Calu3 (cell line): ENCODE results near the gene MYT1. TPM values are rescaled to one million over a fixed set of nuclear protein-coding genes. Genes with fewer than 3 reads are reported as not detected.
A peak's percentile ranks its signal among the peaks of the same experiment; 100 is the strongest.

Source experiments
- BruUV-seq: library from RNA; stranded (reverse); fragments of 400-500 nt; replicated peaks from 2 replicates; lab custom pipeline; 2021; lab: Mats Ljungman, UMichigan
- CTCF ChIA-PET: fragments of 300-600 bp; sonication (Branson Sonifier 250); formaldehyde crosslinking; loops from one replicate; lab custom pipeline; 2022; ENCODE audit warnings: antibody characterized with exemption; lab: Charles Lee
- DNase-seq: peaks from one replicate; pipeline ENCODE4 v3.0.0; 2022
- H3K27ac Mint-ChIP-seq: one replicate; pipeline ENCODE4 v1.8.0; 2022; ENCODE audit warnings: mixed read lengths; ENCODE audit not compliant: unreplicated experiment
- H3K27me3 Mint-ChIP-seq: one replicate; pipeline ENCODE4 v1.8.0; 2022; ENCODE audit warnings: mixed read lengths; ENCODE audit not compliant: unreplicated experiment
- H3K36me3 Mint-ChIP-seq: one replicate; pipeline ENCODE4 v1.8.0; 2022; ENCODE audit warnings: mild to moderate bottlenecking, moderate library complexity, mixed read lengths; ENCODE audit not compliant: insufficient read depth, unreplicated experiment
- H3K4me1 Mint-ChIP-seq: one replicate; pipeline ENCODE4 v1.8.0; 2022; ENCODE audit warnings: mild to moderate bottlenecking, low read depth, mixed read lengths; ENCODE audit not compliant: unreplicated experiment
- H3K4me3 Mint-ChIP-seq: one replicate; pipeline ENCODE4 v1.8.0; 2022; ENCODE audit warnings: mild to moderate bottlenecking, low read depth, moderate library complexity, mixed read lengths; ENCODE audit not compliant: unreplicated experiment
- H3K9me3 Mint-ChIP-seq: one replicate; pipeline ENCODE4 v1.8.0; 2022; ENCODE audit warnings: low read depth, mixed read lengths; ENCODE audit not compliant: unreplicated experiment
- CTCF ChIP-seq: fragments of 200-600 bp; IDR thresholded peaks from one replicate; pipeline ENCODE4 v1.8.0; 2022; ENCODE audit warnings: antibody characterized with exemption; ENCODE audit not compliant: unreplicated experiment
- intact Hi-C: fragments of 100-400 bp; cut with micrococcal nuclease; formaldehyde crosslinking; loops from one replicate; pipeline ENCODE4 v1.10.0; 2022; ENCODE audit not compliant: unreplicated experiment
- total RNA-seq: library from RNA; stranded (reverse); gene quantifications from 2 replicates; pipeline ENCODE4 v1.2.3, GENCODE V29; 2022

MYT1 gene
- total RNA-seq, 1 experiment from 2014 or later = 0.45 TPM

- Mint-ChIP-seq H3K27ac (no peak overlapping the region), H3K4me3 (no peak overlapping the region), H3K36me3 (no peaks in the 10 kb centered on the region), H3K9me3 (no peaks in the 10 kb centered on the region), H3K4me1 (no peaks in the 10 kb centered on the region), H3K27me3 (peaks cover 75% of the 10 kb centered on the region)
- CTCF ChIA-PET = no interaction called here
- BruUV-seq = no TSS peak
- intact Hi-C loops = no loop called here
- no peak for TF ChIP-seq CTCF
- no peak for DNase-seq
Measured at GRCh38 chr20:64198347-64198746, 34.1 kb downstream of the MYT1 start.

- Mint-ChIP-seq H3K27me3 (peaks cover 64% of the 10 kb centered on the region), H3K4me1 (no peaks in the 10 kb centered on the region), H3K36me3 (no peaks in the 10 kb centered on the region), H3K9me3 (no peaks in the 10 kb centered on the region), H3K27ac (peak overlapping the region; percentile 2), H3K4me3 (no peak overlapping the region)
- CTCF ChIA-PET = no interaction called here
- BruUV-seq = no TSS peak
- intact Hi-C loops = no loop called here
- DNase-seq = no peak
- no peak for TF ChIP-seq CTCF
Measured at GRCh38 chr20:64199395-64199794, 35.1 kb downstream of the MYT1 start.

GRCh38 chr20:64200740-64201139 is 36.5 kb downstream of the MYT1 start:
- Mint-ChIP-seq H3K27me3 (peaks cover 57% of the 10 kb centered on the region), H3K36me3 (no peaks in the 10 kb centered on the region), H3K4me1 (no peaks in the 10 kb centered on the region), H3K4me3 (no peak overlapping the region), H3K9me3 (no peaks in the 10 kb centered on the region), H3K27ac (no peak overlapping the region)
- DNase-seq = no peak
- CTCF ChIA-PET = no interaction called here
- TF ChIP-seq CTCF = no peak
- no TSS peak for BruUV-seq
- intact Hi-C loops = no loop called here

GRCh38 chr20:64201653-64202052 is 37.4 kb downstream of the MYT1 start:
- peaks cover 63% of the 10 kb centered on the region for H3K27me3 Mint-ChIP-seq
- no peaks in the 10 kb centered on the region for H3K36me3 Mint-ChIP-seq
- no peaks in the 10 kb centered on the region for H3K4me1 Mint-ChIP-seq

More at GRCh38 chr20:64201653-64202052, 37.4 kb downstream of the MYT1 start:
- no peak overlapping the region for H3K4me3 Mint-ChIP-seq
- CTCF ChIA-PET = interaction anchor here (0.5 to 1.6 kb wide), 3 partner anchors 21 to 698 kb away, joined by 3 to 7 read pairs (median 6); partner anchors contain the start of gene PCMTD2
- H3K27ac Mint-ChIP-seq = no peak overlapping the region
- BruUV-seq = no TSS peak
- intact Hi-C loops = no loop called here
- H3K9me3 Mint-ChIP-seq = no peaks in the 10 kb centered on the region
- TF ChIP-seq CTCF = no peak
- DNase-seq = no peak
